Measurements from ENCODE around the gene OLFM1. TPM values are rescaled to one million over a fixed set of nuclear protein-coding genes. Genes with fewer than 3 reads are reported as not detected.

OLFM1 gene
- total and polyA plus RNA-seq, 5 experiments from 2014 or later, result not detected

- Mint-ChIP-seq H3K9me3 (peaks cover 0 to 11% (median 0%) of the 10 kb centered on the region in 9 donors), H3K4me1 (peaks cover 0 to 9% (median 7%) of the 10 kb centered on the region in 4 donors), H3K36me3 (peaks cover 0 to 2% (median 0%) of the 10 kb centered on the region in 3 donors), H3K27ac (no peak overlapping the region), H3K27me3 (peaks cover 26 to 68% (median 47%) of the 10 kb centered on the region in 5 donors), H3K4me3 (no peak overlapping the region)
- DNase-seq, result no peak
- POLR2A ChIA-PET, result no interaction called here
- no peak for ATAC-seq
These were observed 2.6 kb downstream of the OLFM1 start for GRCh38 chr9:135090081-135090480.

GRCh38 chr9:135090547-135090946 is 3.1 kb downstream of the OLFM1 start:
- ATAC-seq, result no peak
- POLR2A ChIA-PET, result no interaction called here
- peak overlapping the region in 1 of 10 donors; percentile 48 for H3K4me3 Mint-ChIP-seq
- peaks cover 0 to 11% (median 0%) of the 10 kb centered on the region in 9 donors for H3K9me3 Mint-ChIP-seq
- H3K36me3 Mint-ChIP-seq, result peaks cover 0 to 2% (median 0%) of the 10 kb centered on the region in 3 donors
- H3K27me3 Mint-ChIP-seq, result peaks cover 27 to 68% (median 48%) of the 10 kb centered on the region in 5 donors
- H3K27ac Mint-ChIP-seq, result no peak overlapping the region
- DNase-seq, result no peak
- peaks cover 0 to 9% (median 7%) of the 10 kb centered on the region in 4 donors for H3K4me1 Mint-ChIP-seq

- peaks cover 0 to 11% (median 0%) of the 10 kb centered on the region in 9 donors for H3K9me3 Mint-ChIP-seq
- ATAC-seq (no peak), DNase-seq (no peak)
- H3K27ac Mint-ChIP-seq, result no peak overlapping the region
- H3K27me3 Mint-ChIP-seq, result peaks cover 21 to 65% (median 44%) of the 10 kb centered on the region in 5 donors
- peaks cover 0 to 2% (median 0%) of the 10 kb centered on the region in 3 donors for H3K36me3 Mint-ChIP-seq
- no peak overlapping the region for H3K4me3 Mint-ChIP-seq
- H3K4me1 Mint-ChIP-seq, result peaks cover 0 to 3% (median under 1%) of the 10 kb centered on the region in 4 donors
- POLR2A ChIA-PET, result no interaction called here
These were observed 4.1 kb downstream of the OLFM1 start for GRCh38 chr9:135091545-135091944.

- ATAC-seq (no peak), DNase-seq (no peak)
- peaks cover 0 to 11% (median 0%) of the 10 kb centered on the region in 9 donors for H3K9me3 Mint-ChIP-seq
- peaks cover 0 to 2% (median 0%) of the 10 kb centered on the region in 3 donors for H3K36me3 Mint-ChIP-seq
- POLR2A ChIA-PET, result no interaction called here
- peaks cover 26 to 72% (median 47%) of the 10 kb centered on the region in 5 donors for H3K27me3 Mint-ChIP-seq
- H3K4me1 Mint-ChIP-seq, result peaks cover 0 to 3% (median 0%) of the 10 kb centered on the region in 4 donors
- no peak overlapping the region for H3K27ac Mint-ChIP-seq
- H3K4me3 Mint-ChIP-seq, result no peak overlapping the region
These were observed 5.6 kb downstream of the OLFM1 start for GRCh38 chr9:135093111-135093510.

GRCh38 chr9:135093911-135094584 is 6.6 kb downstream of the OLFM1 start:
- no peak overlapping the region for H3K27ac Mint-ChIP-seq
- no peak for ATAC-seq
- DNase-seq, result no peak
- peaks cover 0 to 2% (median 0%) of the 10 kb centered on the region in 3 donors for H3K36me3 Mint-ChIP-seq
- H3K4me3 Mint-ChIP-seq, result no peak overlapping the region
- peaks cover 0 to 11% (median 0%) of the 10 kb centered on the region in 9 donors for H3K9me3 Mint-ChIP-seq
- POLR2A ChIA-PET, result no interaction called here
- peaks cover 27 to 70% (median 50%) of the 10 kb centered on the region in 5 donors for H3K27me3 Mint-ChIP-seq
- peaks cover 0 to 3% (median 0%) of the 10 kb centered on the region in 4 donors for H3K4me1 Mint-ChIP-seq

- Mint-ChIP-seq H3K27ac (no peak overlapping the region), H3K4me3 (no peak overlapping the region), H3K27me3 (peaks cover 31 to 82% (median 52%) of the 10 kb centered on the region in 5 donors), H3K9me3 (peaks cover 0 to 11% (median 0%) of the 10 kb centered on the region in 9 donors), H3K36me3 (peaks cover 0 to 2% (median 0%) of the 10 kb centered on the region in 3 donors), H3K4me1 (peaks cover 0 to 3% (median 0%) of the 10 kb centered on the region in 4 donors)
- ATAC-seq, result no peak
- POLR2A ChIA-PET, result no interaction called here
- DNase-seq, result no peak
These were observed 8.3 kb downstream of the OLFM1 start for GRCh38 chr9:135095470-135096407.

GRCh38 chr9:135096408-135096895 is 9.0 kb downstream of the OLFM1 start:
- Mint-ChIP-seq H3K36me3 (peaks cover 0 to 1% (median 0%) of the 10 kb centered on the region in 3 donors), H3K4me3 (no peak overlapping the region), H3K9me3 (peaks cover 0 to 6% (median 0%) of the 10 kb centered on the region in 9 donors), H3K4me1 (peaks cover 0 to 2% (median 0%) of the 10 kb centered on the region in 4 donors), H3K27me3 (peaks cover 32 to 82% (median 54%) of the 10 kb centered on the region in 5 donors), H3K27ac (no peak overlapping the region)
- ATAC-seq, result no peak
- POLR2A ChIA-PET, result no interaction called here
- no peak for DNase-seq

- H3K9me3 Mint-ChIP-seq, result peaks cover 0 to 6% (median 0%) of the 10 kb centered on the region in 9 donors
- no peak overlapping the region for H3K4me3 Mint-ChIP-seq
- H3K27me3 Mint-ChIP-seq, result peaks cover 27 to 76% (median 52%) of the 10 kb centered on the region in 5 donors
- H3K4me1 Mint-ChIP-seq, result no peaks in the 10 kb centered on the region
- H3K36me3 Mint-ChIP-seq, result no peaks in the 10 kb centered on the region
- no peak overlapping the region for H3K27ac Mint-ChIP-seq
- ATAC-seq (no peak), DNase-seq (no peak)
- POLR2A ChIA-PET, result no interaction called here
These were observed 11.1 kb downstream of the OLFM1 start for GRCh38 chr9:135098400-135099105.

- Mint-ChIP-seq H3K27me3 (peaks cover 27 to 76% (median 55%) of the 10 kb centered on the region in 5 donors), H3K27ac (no peak overlapping the region), H3K9me3 (peaks cover 0 to 6% (median 0%) of the 10 kb centered on the region in 9 donors), H3K4me1 (no peaks in the 10 kb centered on the region), H3K4me3 (no peak overlapping the region), H3K36me3 (no peaks in the 10 kb centered on the region)
- POLR2A ChIA-PET, result no interaction called here
- ATAC-seq (no peak), DNase-seq (no peak)
These were observed 12.1 kb downstream of the OLFM1 start for GRCh38 chr9:135099574-135099973.

GRCh38 chr9:135100241-135100681 is 12.8 kb downstream of the OLFM1 start:
- no peak for ATAC-seq
- POLR2A ChIA-PET, result no interaction called here
- Mint-ChIP-seq H3K9me3 (peaks cover 0 to 3% (median 0%) of the 10 kb centered on the region in 9 donors), H3K4me3 (no peak overlapping the region), H3K27me3 (peaks cover 25 to 76% (median 56%) of the 10 kb centered on the region in 5 donors), H3K27ac (no peak overlapping the region), H3K4me1 (no peaks in the 10 kb centered on the region), H3K36me3 (no peaks in the 10 kb centered on the region)
- no peak for DNase-seq

GRCh38 chr9:135100725-135101410 is 13.4 kb downstream of the OLFM1 start:
- Mint-ChIP-seq H3K27ac (no peak overlapping the region), H3K4me3 (no peak overlapping the region), H3K4me1 (no peaks in the 10 kb centered on the region), H3K36me3 (no peaks in the 10 kb centered on the region), H3K9me3 (peaks cover 0 to 2% (median 0%) of the 10 kb centered on the region in 9 donors), H3K27me3 (peaks cover 24 to 71% (median 50%) of the 10 kb centered on the region in 5 donors)
- ATAC-seq (no peak), DNase-seq (no peak)
- POLR2A ChIA-PET, result no interaction called here

GRCh38 chr9:135101486-135101885 is 14.0 kb downstream of the OLFM1 start:
- POLR2A ChIA-PET, result no interaction called here
- no peaks in the 10 kb centered on the region for H3K36me3 Mint-ChIP-seq

More at GRCh38 chr9:135101486-135101885, 14.0 kb downstream of the OLFM1 start:
- Mint-ChIP-seq H3K27me3 (peaks cover 24 to 71% (median 49%) of the 10 kb centered on the region in 5 donors), H3K4me3 (no peak overlapping the region), H3K4me1 (no peaks in the 10 kb centered on the region), H3K9me3 (peaks cover 0 to 2% (median 0%) of the 10 kb centered on the region in 9 donors), H3K27ac (no peak overlapping the region)
- ATAC-seq (no peak), DNase-seq (no peak)

Data from naive thymus-derived CD8-positive, alpha-beta T cell (primary cell).